H9 (cell line): ENCODE data around the gene UTS2. TPM values are rescaled to one million over a fixed set of nuclear protein-coding genes. Genes with fewer than 3 reads are reported as not detected.

Experiments used
- DNase-seq: peaks from one replicate; pipeline ENCODE4 v3.0.0-alpha.2; 2017
- H2AFZ ChIP-seq: one replicate; pipeline ENCODE4 v1.6.1; 2013; ENCODE audit warnings: mild to moderate bottlenecking, low read length, control low read depth, moderate library complexity
- H2AK5ac ChIP-seq: 2 replicates; pipeline ENCODE4 v1.6.1; 2013; ENCODE audit warnings: low read length, control low read depth, mixed read lengths; ENCODE audit not compliant: insufficient read length
- H2BK120ac ChIP-seq: one replicate; pipeline ENCODE4 v1.6.1; 2013; ENCODE audit warnings: low read depth, mild to moderate bottlenecking, low read length, control low read depth, inconsistent platforms; ENCODE audit not compliant: poor library complexity, severe bottlenecking
- H2BK12ac ChIP-seq: 2 replicates; pipeline ENCODE4 v1.6.1; 2013; ENCODE audit warnings: low read length, control low read depth, mixed read lengths, low read depth; ENCODE audit not compliant: insufficient read length
- H2BK15ac ChIP-seq: 2 replicates; pipeline ENCODE4 v1.6.1; 2013; ENCODE audit warnings: low read depth, low read length, control low read depth
- H2BK20ac ChIP-seq: one replicate; pipeline ENCODE4 v1.6.1; 2013; ENCODE audit warnings: low read depth, mild to moderate bottlenecking, low read length, control low read depth, inconsistent platforms; ENCODE audit not compliant: poor library complexity, severe bottlenecking
- H2BK5ac ChIP-seq: 2 replicates; pipeline ENCODE4 v1.6.1; 2013; ENCODE audit warnings: low read length, control low read depth, mixed read lengths; ENCODE audit not compliant: insufficient read length
- H3K14ac ChIP-seq: 2 replicates; pipeline ENCODE4 v1.6.1; 2013; ENCODE audit warnings: low read length, control low read depth; ENCODE audit not compliant: insufficient read depth
- H3K18ac ChIP-seq: 2 replicates; pipeline ENCODE4 v1.6.1; 2013; ENCODE audit warnings: low read depth, mild to moderate bottlenecking, mixed read lengths, low read length, control low read depth; ENCODE audit not compliant: insufficient read length
- H3K23ac ChIP-seq: 2 replicates; pipeline ENCODE4 v1.6.1; 2013; ENCODE audit warnings: low read length, control low read depth, mixed read lengths, low read depth; ENCODE audit not compliant: insufficient read length
- H3K23me2 ChIP-seq: 2 replicates; pipeline ENCODE4 v1.6.1; 2013; ENCODE audit warnings: low read depth, mild to moderate bottlenecking, mixed read lengths, low read length, control low read depth; ENCODE audit not compliant: insufficient read length, poor library complexity, severe bottlenecking
- H3K27ac ChIP-seq: 2 replicates; pipeline ENCODE4 v1.5.1; 2013; ENCODE audit warnings: low read length, control low read depth, mixed read lengths, low read depth; ENCODE audit not compliant: insufficient read length
- H3K27me3 ChIP-seq: 2 replicates; pipeline ENCODE4 v1.6.1; 2013; ENCODE audit warnings: low read length, control low read depth, inconsistent platforms; ENCODE audit not compliant: insufficient read depth
- H3K4ac ChIP-seq: 2 replicates; pipeline ENCODE4 v1.6.1; 2013; ENCODE audit warnings: low read depth, mild to moderate bottlenecking, control low read depth, inconsistent platforms, low read length, moderate library complexity
- H3K4me1 ChIP-seq: 2 replicates; pipeline ENCODE4 v1.6.1; 2013; ENCODE audit warnings: low read length, control low read depth, inconsistent platforms; ENCODE audit not compliant: insufficient read depth
- H3K4me2 ChIP-seq: 2 replicates; pipeline ENCODE4 v1.6.1; 2013; ENCODE audit warnings: low read length, control low read depth, mixed read lengths; ENCODE audit not compliant: insufficient read length, insufficient read depth
- H3K56ac ChIP-seq: 2 replicates; pipeline ENCODE4 v1.6.1; 2013; ENCODE audit warnings: low read depth, mild to moderate bottlenecking, mixed read lengths, low read length, control low read depth; ENCODE audit not compliant: insufficient read length
- H3K79me1 ChIP-seq: 2 replicates; pipeline ENCODE4 v1.6.1; 2013; ENCODE audit warnings: low read depth, mild to moderate bottlenecking, moderate library complexity, low read length, control low read depth, inconsistent platforms; ENCODE audit not compliant: insufficient read depth, poor library complexity, severe bottlenecking
- H3K79me2 ChIP-seq: 2 replicates; pipeline ENCODE4 v1.6.1; 2013; ENCODE audit warnings: low read length, control low read depth, inconsistent platforms; ENCODE audit not compliant: insufficient read depth
- H3K9ac ChIP-seq: 2 replicates; pipeline ENCODE4 v1.6.1; 2013; ENCODE audit warnings: low read length, control low read depth, mixed read lengths; ENCODE audit not compliant: insufficient read length; ENCODE audit errors: extremely low read depth
- H3K9me3 ChIP-seq: one replicate; pipeline ENCODE4 v1.6.1; 2013; ENCODE audit warnings: low read depth, low read length, inconsistent platforms; ENCODE audit not compliant: control insufficient read depth
- H3T11ph ChIP-seq: one replicate; pipeline ENCODE4 v1.6.1; 2013; ENCODE audit warnings: mild to moderate bottlenecking, low read length, control low read depth, inconsistent platforms
- H4K20me1 ChIP-seq: one replicate; pipeline ENCODE4 v1.6.1; 2013; ENCODE audit not compliant: control insufficient read depth, insufficient read length, insufficient read depth
- H4K5ac ChIP-seq: 2 replicates; pipeline ENCODE4 v1.6.1; 2013; ENCODE audit warnings: low read depth, mild to moderate bottlenecking, mixed read lengths, low read length, control low read depth; ENCODE audit not compliant: insufficient read length
- H4K8ac ChIP-seq: replicated peaks from 2 replicates; pipeline ENCODE4 v1.6.1; 2013; ENCODE audit warnings: low read length, control low read depth, mixed read lengths, low read depth; ENCODE audit not compliant: insufficient read length
- H4K91ac ChIP-seq: 2 replicates; pipeline ENCODE4 v1.6.1; 2013; ENCODE audit warnings: low read depth, mild to moderate bottlenecking, moderate library complexity, mixed read lengths, low read length, control low read depth; ENCODE audit not compliant: insufficient read length
- H3K27ac Mint-ChIP-seq, 3 experiments: 2 replicates in 2 of 3; 3 replicates in 1 of 3; pipeline ENCODE4 v1.8.0; 2020 to 2021; ENCODE audit warnings: mixed read lengths in 3 of 3, mild to moderate bottlenecking in 1 of 3, moderate library complexity in 1 of 3
- H3K27me3 Mint-ChIP-seq: 2 replicates; pipeline ENCODE4 v1.8.0; 2021; ENCODE audit warnings: low read depth, mild to moderate bottlenecking, moderate library complexity, mixed read lengths
- H3K36me3 Mint-ChIP-seq, 3 experiments: 2 replicates in 2 of 3; 3 replicates in 1 of 3; pipeline ENCODE4 v1.8.0; 2020 to 2021; ENCODE audit warnings: low read depth in 3 of 3, mixed read lengths in 3 of 3; ENCODE audit not compliant: insufficient read depth in 1 of 3
- H3K4me1 Mint-ChIP-seq, 2 experiments: 2 replicates each; pipeline ENCODE4 v1.8.0; 2020; ENCODE audit warnings: mixed read lengths in 2 of 2
- H3K4me3 Mint-ChIP-seq, 2 experiments: 2 replicates in 1 of 2; 3 replicates in 1 of 2; pipeline ENCODE4 v1.8.0; 2020 to 2021; ENCODE audit warnings: mild to moderate bottlenecking in 2 of 2, mixed read lengths in 2 of 2, moderate library complexity in 1 of 2
- H3K9me3 Mint-ChIP-seq, 2 experiments: 2 replicates in 1 of 2; 3 replicates in 1 of 2; pipeline ENCODE4 v1.8.0; 2020; ENCODE audit warnings: mild to moderate bottlenecking in 2 of 2, mixed read lengths in 2 of 2, moderate library complexity in 1 of 2
- CTCF ChIP-seq: fragments of 200-600 bp; sonication (generic); conservative IDR thresholded peaks from 3 replicates; pipeline ENCODE4 v1.8.0; 2021; ENCODE audit warnings: antibody characterized with exemption, mild to moderate bottlenecking
- WGBS: extraction: QIAGEN DNeasy Blood & Tissue Kit; methylation state at CpG from one replicate; pipeline ENCODE4 v1.1.7; 2013; ENCODE audit warnings: missing lambda C conversion rate, low lambda C conversion rate, mixed read lengths; ENCODE audit not compliant: insufficient read length; ENCODE audit errors: extremely low coverage; 5-methylcytosine and 5-hydroxymethylcytosine counted together
- total RNA-seq: library from RNA; stranded (reverse); gene quantifications from 2 replicates; pipeline ENCODE4 v1.2.1, GENCODE V29; 2021

Gene UTS2
- total RNA-seq, 1 experiment from 2014 or later, result not detected

- no peak overlapping the region for H4K8ac ChIP-seq
- TF ChIP-seq CTCF, result no peak
- Mint-ChIP-seq H3K4me3 (no peak overlapping the region), H3K27ac (no peak overlapping the region), H3K4me1 (no peaks in the 10 kb centered on the region), H3K9me3 (no peaks in the 10 kb centered on the region), H3K27me3 (no peaks in the 10 kb centered on the region), H3K36me3 (peaks cover 0 to 15% (median 12%) of the 10 kb centered on the region in 3 experiments; a peak in 4 of 7 replicates)
- H2BK15ac ChIP-seq, result no peak overlapping the region
- no peak overlapping the region for H2BK120ac ChIP-seq
- no peak overlapping the region for H3T11ph ChIP-seq
- no peak overlapping the region for H3K4me2 ChIP-seq
- H3K4me1 ChIP-seq, result no peaks in the 10 kb centered on the region
- no peaks in the 10 kb centered on the region for H3K27me3 ChIP-seq
- no peak overlapping the region for H3K14ac ChIP-seq
- H4K5ac ChIP-seq, result no peak overlapping the region
- H3K9me3 ChIP-seq, result no peaks in the 10 kb centered on the region
- no peaks in the 10 kb centered on the region for H3K79me2 ChIP-seq
- DNase-seq, result no peak
- no peak overlapping the region for H2BK20ac ChIP-seq
- H3K27ac ChIP-seq, result no peak overlapping the region
- H2AK5ac ChIP-seq, result no peak overlapping the region
- no peaks in the 10 kb centered on the region for H3K23me2 ChIP-seq
- H3K9ac ChIP-seq, result no peak overlapping the region
- H4K91ac ChIP-seq, result no peak overlapping the region
- no peak overlapping the region for H3K56ac ChIP-seq
- no peak overlapping the region for H3K23ac ChIP-seq
- H2BK12ac ChIP-seq, result no peak overlapping the region
- H2BK5ac ChIP-seq, result no peak overlapping the region
- no peak overlapping the region for H3K18ac ChIP-seq
- H3K4ac ChIP-seq, result no peak overlapping the region
- no CpG with 5 or more reads among the region's 3 CpGs for WGBS
- H3K79me1 ChIP-seq, result no peaks in the 10 kb centered on the region
- H4K20me1 ChIP-seq, result no peaks in the 10 kb centered on the region
- H2AFZ ChIP-seq, result no peak overlapping the region
These were observed 31.6 kb downstream of the UTS2 start for GRCh38 chr1:7821282-7821681.
